Breast epithelium (tissue), 4 donors: ENCODE measurements around the gene B3GALT6. TPM values are rescaled to one million over a fixed set of nuclear protein-coding genes. Genes with fewer than 3 reads are reported as not detected.

Experiments
- DNase-seq, 2 donors: peaks; one replicate each; pipeline ENCODE4 v3.0.0-alpha.2; 2019; ENCODE audit warnings: low spot score in 2 of 2
- H3K27ac ChIP-seq, 2 donors: fragments of 200-600 bp; sonication (generic) in 1 of 2; one replicate each; pipeline ENCODE4 v1.5.1; 2016 to 2019; ENCODE audit warnings: mild to moderate bottlenecking in 1 of 2
- H3K27me3 ChIP-seq, 2 donors: fragments of 200-600 bp; sonication (generic) in 1 of 2; one replicate each; pipeline versions ENCODE4 v1.5.1 to v1.6.0; 2017 to 2019; ENCODE audit warnings: control low read depth in 1 of 2, mild to moderate bottlenecking in 1 of 2
- H3K36me3 ChIP-seq: fragments of 200-600 bp; one replicate; pipeline ENCODE4 v1.5.1; 2019
- H3K4me1 ChIP-seq, 2 donors: fragments of 200-600 bp; sonication (generic); one replicate each; pipeline ENCODE4 v1.5.1; 2016 to 2019; ENCODE audit warnings: control low read depth in 1 of 2
- H3K4me3 ChIP-seq, 3 donors: fragments of 200-600 bp; sonication (generic); 1 replicate in 2 of 3; 2 replicates in 1 of 3; pipeline ENCODE4 v1.5.1; 2016 to 2019; ENCODE audit warnings: mild to moderate bottlenecking in 3 of 3, moderate library complexity in 2 of 3
- H3K9me3 ChIP-seq, 2 donors: fragments of 200-600 bp; sonication (generic) in 1 of 2; one replicate each; pipeline ENCODE4 v1.5.1; 2016 to 2019; ENCODE audit warnings: control low read depth in 1 of 2
- POLR2A ChIP-seq: fragments of 450-650 bp; IDR thresholded peaks from one replicate; pipeline ENCODE4 v1.6.1; 2016; ENCODE audit warnings: antibody characterized with exemption, mild to moderate bottlenecking, moderate library complexity
- POLR2AphosphoS5 ChIP-seq, 3 donors: sonication (generic); formaldehyde crosslinking; IDR thresholded peaks; one replicate each; pipeline ENCODE4 v1.6.1; 2017; ENCODE audit warnings: antibody characterized with exemption in 3 of 3
- intact Hi-C: fragments of 100-400 bp; cut with DNase I; formaldehyde crosslinking; loops from one replicate; pipeline ENCODE4 v1.15.1; 2023; ENCODE audit warnings: low total_unique reads
- total RNA-seq, 3 donors: library from RNA; depleted of rRNA; stranded (reverse); fragments of >200 nt; gene quantifications; one replicate each; pipeline ENCODE4 v1.1.0, GENCODE V29; 2016
- TF ChIP-seq, protein P1 (sequence below), 3 donors: fragments of 450-650 bp; IDR thresholded peaks; one replicate each; pipeline ENCODE4 v1.5.1; 2016 to 2017; ENCODE audit warnings: antibody characterized with exemption in 3 of 3, mild to moderate bottlenecking in 3 of 3, moderate library complexity in 3 of 3

The B3GALT6 gene
- total RNA-seq, 3 donors from 2014 or later, result 14.4 to 16.0 (median 14.4) TPM

GRCh38 chr1:1259119-1259488, 27.1 kb downstream of the B3GALT6 start:
- H3K36me3 ChIP-seq, result peaks cover 18% of the 10 kb centered on the region
- no peaks in the 10 kb centered on the region for H3K4me1 ChIP-seq
- H3K27ac ChIP-seq, result no peak overlapping the region
- intact Hi-C loops, result loop anchor here (5.0 kb wide), 1 partner anchor 183 kb away; no protein-coding TSS in a partner anchor
- no peak overlapping the region for H3K4me3 ChIP-seq
- H3K9me3 ChIP-seq, result no peaks in the 10 kb centered on the region
- H3K27me3 ChIP-seq, result no peaks in the 10 kb centered on the region
- no peak for TF ChIP-seq POLR2A
- TF ChIP-seq, protein P1, sequence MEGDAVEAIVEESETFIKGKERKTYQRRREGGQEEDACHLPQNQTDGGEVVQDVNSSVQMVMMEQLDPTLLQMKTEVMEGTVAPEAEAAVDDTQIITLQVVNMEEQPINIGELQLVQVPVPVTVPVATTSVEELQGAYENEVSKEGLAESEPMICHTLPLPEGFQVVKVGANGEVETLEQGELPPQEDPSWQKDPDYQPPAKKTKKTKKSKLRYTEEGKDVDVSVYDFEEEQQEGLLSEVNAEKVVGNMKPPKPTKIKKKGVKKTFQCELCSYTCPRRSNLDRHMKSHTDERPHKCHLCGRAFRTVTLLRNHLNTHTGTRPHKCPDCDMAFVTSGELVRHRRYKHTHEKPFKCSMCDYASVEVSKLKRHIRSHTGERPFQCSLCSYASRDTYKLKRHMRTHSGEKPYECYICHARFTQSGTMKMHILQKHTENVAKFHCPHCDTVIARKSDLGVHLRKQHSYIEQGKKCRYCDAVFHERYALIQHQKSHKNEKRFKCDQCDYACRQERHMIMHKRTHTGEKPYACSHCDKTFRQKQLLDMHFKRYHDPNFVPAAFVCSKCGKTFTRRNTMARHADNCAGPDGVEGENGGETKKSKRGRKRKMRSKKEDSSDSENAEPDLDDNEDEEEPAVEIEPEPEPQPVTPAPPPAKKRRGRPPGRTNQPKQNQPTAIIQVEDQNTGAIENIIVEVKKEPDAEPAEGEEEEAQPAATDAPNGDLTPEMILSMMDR (IDR thresholded peaks at IDR 0.05), result no peak
- no peak for TF ChIP-seq POLR2AphosphoS5 (IDR thresholded peaks at IDR 0.05)
- no peak for DNase-seq

DNA sequence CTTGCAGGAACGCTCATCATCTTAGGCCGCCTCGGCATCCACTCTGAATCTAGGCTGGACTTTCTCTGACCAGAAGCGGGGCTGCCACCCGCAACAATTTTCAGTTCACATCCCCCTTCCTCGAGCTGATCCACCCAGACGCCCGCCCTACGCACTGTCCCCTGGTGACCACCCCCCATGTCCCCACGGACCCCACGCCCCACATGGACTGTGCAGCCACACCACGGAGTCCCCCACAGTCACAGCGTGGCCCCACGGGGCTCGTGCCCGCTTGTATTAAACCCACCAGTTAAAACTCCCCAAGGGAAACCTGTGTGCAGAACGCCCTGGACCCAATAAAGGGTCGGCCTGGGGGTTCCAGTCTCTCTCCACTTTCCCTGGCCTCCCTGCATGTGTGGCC, 27.5 kb downstream of the B3GALT6 start:
- Histone ChIP-seq H3K4me3 (no peak overlapping the region), H3K27ac (no peak overlapping the region), H3K4me1 (no peaks in the 10 kb centered on the region), H3K36me3 (peaks cover 18% of the 10 kb centered on the region), H3K9me3 (no peaks in the 10 kb centered on the region), H3K27me3 (no peaks in the 10 kb centered on the region)
- intact Hi-C loops, result loop anchor here (5.0 kb wide), 1 partner anchor 183 kb away; no protein-coding TSS in a partner anchor
- DNase-seq, result no peak
- no peak for TF ChIP-seq POLR2AphosphoS5 (IDR thresholded peaks at IDR 0.05)
- TF ChIP-seq, protein P1 (IDR thresholded peaks at IDR 0.05), result no peak
- no peak for TF ChIP-seq POLR2A

DNA sequence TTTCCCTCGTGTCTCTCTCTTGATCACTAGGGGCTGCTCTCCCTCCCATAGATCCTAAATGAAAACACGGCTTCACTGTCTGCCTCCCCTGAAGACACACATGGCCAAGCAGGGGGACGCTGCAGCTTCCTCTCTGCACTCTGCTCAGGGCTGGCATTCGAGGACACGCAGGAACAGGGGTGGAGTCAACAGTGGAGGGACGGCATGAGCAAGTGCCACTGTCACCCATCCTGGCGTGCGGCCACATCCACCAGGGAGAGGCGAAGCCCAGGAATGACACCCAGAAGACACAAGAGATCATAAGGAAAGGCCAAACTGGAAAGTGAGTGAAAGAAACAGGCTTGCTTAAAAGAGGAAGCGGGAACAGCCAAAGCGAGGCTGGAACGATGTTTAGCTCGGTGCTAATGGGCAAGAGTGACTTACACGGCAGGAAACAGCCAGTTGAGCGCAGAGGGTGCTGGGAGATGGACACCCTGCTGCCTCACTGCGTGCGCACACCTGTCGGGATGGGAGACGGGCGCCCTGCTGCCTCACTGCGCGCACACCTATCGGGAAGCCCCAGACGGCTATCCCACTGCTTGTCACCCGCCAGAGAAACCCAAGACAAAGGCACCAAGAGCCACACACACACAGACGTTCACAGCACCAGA, 28.0 kb downstream of the B3GALT6 start:
- no peak for DNase-seq
- no peak overlapping the region for H3K27ac ChIP-seq
- no peaks in the 10 kb centered on the region for H3K27me3 ChIP-seq

GRCh38 chr1:1260843-1261560, 29.0 kb downstream of the B3GALT6 start:
- H3K27ac ChIP-seq, result no peak overlapping the region
- H3K4me1 ChIP-seq, result no peaks in the 10 kb centered on the region
- intact Hi-C loops, result no loop called here
- no peaks in the 10 kb centered on the region for H3K9me3 ChIP-seq
- peaks cover 8% of the 10 kb centered on the region for H3K36me3 ChIP-seq
- TF ChIP-seq POLR2A (no peak), POLR2AphosphoS5 (IDR thresholded peaks at IDR 0.05) (no peak)
- TF ChIP-seq, protein P1 (IDR thresholded peaks at IDR 0.05), result no peak
- no peak overlapping the region for H3K4me3 ChIP-seq
- DNase-seq, result no peak
- H3K27me3 ChIP-seq, result no peaks in the 10 kb centered on the region

More for the DNA sequence above, 28.0 kb downstream of the B3GALT6 start:
- TF ChIP-seq POLR2A (no peak), POLR2AphosphoS5 (IDR thresholded peaks at IDR 0.05) (no peak)
- TF ChIP-seq, protein P1 (IDR thresholded peaks at IDR 0.05), result no peak
- Histone ChIP-seq H3K4me1 (no peaks in the 10 kb centered on the region), H3K4me3 (no peak overlapping the region), H3K36me3 (peaks cover 15% of the 10 kb centered on the region), H3K9me3 (no peaks in the 10 kb centered on the region)
- intact Hi-C loops, result loop anchor here (5.0 kb wide), 1 partner anchor 182 kb away; no protein-coding TSS in a partner anchor

DNA sequence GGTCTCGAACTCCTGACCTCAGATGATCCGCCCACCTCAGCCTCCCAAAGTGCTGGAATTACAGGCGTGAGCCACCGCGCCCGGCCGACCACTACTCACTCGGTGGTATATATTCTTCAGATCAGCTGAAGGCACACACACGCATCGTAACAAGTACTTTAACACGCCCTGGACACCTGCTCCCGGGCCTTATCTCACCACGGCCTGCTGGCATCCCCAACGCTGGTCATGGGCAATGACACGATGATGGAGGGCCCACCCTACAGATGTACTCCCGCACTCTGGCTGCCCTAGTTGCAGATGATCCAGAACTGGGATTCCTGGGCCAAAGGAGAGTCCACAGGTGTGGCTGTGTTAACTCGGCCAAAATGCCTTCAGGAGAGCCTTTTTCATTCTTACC, 30.0 kb downstream of the B3GALT6 start:
- Histone ChIP-seq H3K4me1 (no peaks in the 10 kb centered on the region), H3K27ac (no peak overlapping the region), H3K9me3 (no peaks in the 10 kb centered on the region), H3K36me3 (peaks cover 8% of the 10 kb centered on the region), H3K27me3 (no peaks in the 10 kb centered on the region), H3K4me3 (no peak overlapping the region)
- TF ChIP-seq POLR2AphosphoS5 (IDR thresholded peaks at IDR 0.05) (no peak), POLR2A (no peak)
- TF ChIP-seq, protein P1 (IDR thresholded peaks at IDR 0.05), result no peak
- intact Hi-C loops, result no loop called here
- DNase-seq, result no peak
